Keratinocyte (primary cell): ENCODE results near the gene SPECC1.
A peak's percentile ranks its signal among the peaks of the same experiment; 100 is the strongest.
"Not testable (repeated sequence)": the region's sequence is repeated elsewhere in the genome, so short reads cannot be mapped to it uniquely, and the experiment has no call there.

Experiments
- CTCF ChIP-seq, 3 experiments: IDR thresholded peaks in 1 of 3; conservative IDR thresholded peaks in 1 of 3; optimal IDR thresholded peaks in 1 of 3; 2 replicates in 2 of 3; 3 replicates in 1 of 3; pipeline versions ENCODE3 to v1.5.1; 2011; ENCODE audit warnings: low read length in 3 of 3, mild to moderate bottlenecking in 3 of 3, moderate library complexity in 2 of 3, control low read depth in 1 of 3, inconsistent platforms in 1 of 3; ENCODE audit not compliant: insufficient read depth in 2 of 3; ENCODE audit errors: extremely low read depth in 1 of 3
- EZH2 ChIP-seq: IDR thresholded peaks from one replicate; pipeline ENCODE4 v1.6.1; 2012; ENCODE audit warnings: inconsistent platforms, mild to moderate bottlenecking, low read length, moderate library complexity

DNA sequence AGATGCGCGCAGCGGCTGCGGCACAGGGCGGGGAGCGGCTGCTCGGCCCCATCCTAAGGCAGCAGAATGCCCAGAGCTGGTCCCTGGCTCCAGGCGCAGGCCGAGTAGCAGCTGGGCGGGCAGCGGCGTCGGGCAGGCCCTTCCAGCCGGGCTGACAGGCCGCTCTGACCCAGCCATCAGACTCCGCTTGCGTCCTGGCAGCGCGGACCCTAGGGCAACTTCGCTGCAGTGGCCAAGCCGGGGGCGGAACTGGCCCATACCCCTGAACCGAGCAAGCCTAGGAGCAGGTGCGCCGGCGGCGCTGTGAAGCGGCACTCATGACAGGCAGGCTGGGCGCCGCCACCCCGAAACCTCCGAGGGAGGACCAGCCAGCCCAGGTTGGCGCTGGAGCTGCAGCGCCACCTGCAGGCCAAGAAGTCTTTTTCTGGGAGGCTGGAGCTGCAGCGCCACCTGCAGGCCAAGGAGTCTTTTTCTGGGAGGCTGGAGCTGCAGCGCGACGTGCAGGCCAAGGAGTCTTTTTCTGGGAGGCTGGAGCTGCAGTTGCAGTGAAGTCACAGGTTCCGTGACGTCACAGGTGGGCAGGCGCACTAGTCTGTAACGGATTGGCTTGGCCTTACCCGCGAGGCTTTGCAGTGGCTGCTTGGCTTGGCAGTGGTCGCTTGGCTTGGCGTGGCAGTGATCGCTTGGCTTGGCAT, 311.5 kb downstream of the SPECC1 start:
- peak; percentile 20 to 88 (median 65) for TF ChIP-seq CTCF (optimal IDR thresholded peaks at IDR 0.05 in 1 of 3, IDR thresholded peaks at IDR 0.05 in 1 of 3, conservative IDR thresholded peaks at IDR 0.05 in 1 of 3; ENCODE audit: extremely low read depth in 1 of 3, insufficient read depth in 2 of 3, low read length in 3 of 3)
- TF ChIP-seq EZH2, result not testable (repeated sequence)
